Liver (tissue), 9 donors: ENCODE data around the gene KCNMB1. TPM values are rescaled to one million over a fixed set of nuclear protein-coding genes. Genes with fewer than 3 reads are reported as not detected.

Experiments
- DNase-seq: peaks from one replicate; pipeline ENCODE4 v3.0.0-alpha.2; 2017; ENCODE audit warnings: low spot score
- H3K27ac ChIP-seq, 2 donors: one replicate each; pipeline ENCODE4 v1.7.0; 2013; ENCODE audit warnings: inconsistent platforms in 2 of 2, low read length in 2 of 2, control low read depth in 1 of 2, low read depth in 1 of 2, mild to moderate bottlenecking in 1 of 2
- H3K27me3 ChIP-seq, 4 donors: one replicate each; pipeline versions ENCODE4 v1.6.1 to v1.7.0; 2013; ENCODE audit warnings: low read length in 3 of 4, inconsistent platforms in 1 of 4, mild to moderate bottlenecking in 1 of 4, moderate library complexity in 1 of 4; ENCODE audit not compliant: control insufficient read depth in 4 of 4, insufficient read depth in 4 of 4
- H3K36me3 ChIP-seq, 4 donors: one replicate each; pipeline versions ENCODE4 v1.6.1 to v1.7.0; 2013; ENCODE audit warnings: low read length in 3 of 4, mild to moderate bottlenecking in 3 of 4, low read depth in 1 of 4, moderate library complexity in 1 of 4; ENCODE audit not compliant: control insufficient read depth in 4 of 4, insufficient read depth in 3 of 4
- H3K4me1 ChIP-seq, 4 donors: one replicate each; pipeline versions ENCODE4 v1.6.1 to v1.7.0; 2013; ENCODE audit warnings: low read length in 3 of 4, mild to moderate bottlenecking in 3 of 4, moderate library complexity in 1 of 4; ENCODE audit not compliant: control insufficient read depth in 4 of 4, insufficient read depth in 4 of 4
- H3K4me3 ChIP-seq, 3 donors: one replicate each; pipeline versions ENCODE4 v1.6.1 to v1.7.0; 2013; ENCODE audit warnings: low read length in 3 of 3, control low read depth in 1 of 3, low read depth in 1 of 3, mild to moderate bottlenecking in 1 of 3
- H3K9ac ChIP-seq, 2 donors: one replicate each; pipeline ENCODE4 v1.7.0; 2013; ENCODE audit warnings: low read length in 2 of 2, mild to moderate bottlenecking in 2 of 2, moderate library complexity in 2 of 2, control low read depth in 1 of 2, low read depth in 1 of 2
- H3K9me3 ChIP-seq, 4 donors: one replicate each; pipeline versions ENCODE4 v1.6.1 to v1.7.0; 2013; ENCODE audit warnings: low read length in 3 of 4; ENCODE audit not compliant: control insufficient read depth in 4 of 4
- EGR1 ChIP-seq, 2 donors: IDR thresholded peaks; 2 replicates each; pipeline ENCODE4 v1.6.1; 2016 to 2018; ENCODE audit warnings: antibody characterized with exemption in 2 of 2, low read depth in 2 of 2
- FOXA1 ChIP-seq: IDR thresholded peaks from 2 replicates; pipeline ENCODE4 v1.6.1; 2016; ENCODE audit warnings: antibody characterized with exemption
- FOXA2 ChIP-seq: IDR thresholded peaks from 2 replicates; pipeline ENCODE4 v1.6.1; 2016; ENCODE audit warnings: antibody characterized with exemption
- GABPA ChIP-seq, 2 donors: IDR thresholded peaks in 1 of 2; conservative IDR thresholded peaks in 1 of 2; 2 replicates each; pipeline ENCODE4 v1.6.1; 2016; ENCODE audit warnings: antibody characterized with exemption in 2 of 2, mild to moderate bottlenecking in 1 of 2, moderate library complexity in 1 of 2
- HNF4A ChIP-seq, 2 donors: conservative IDR thresholded peaks; 2 replicates each; pipeline ENCODE4 v1.6.1; 2016; ENCODE audit warnings: antibody characterized with exemption in 2 of 2, mild to moderate bottlenecking in 2 of 2
- HNF4G ChIP-seq: IDR thresholded peaks from 2 replicates; pipeline ENCODE4 v1.6.1; 2016; ENCODE audit warnings: antibody characterized with exemption
- JUND ChIP-seq, 2 donors: IDR thresholded peaks; 2 replicates each; pipeline ENCODE4 v1.6.1; 2016; ENCODE audit warnings: antibody characterized with exemption in 2 of 2
- NR2F2 ChIP-seq: IDR thresholded peaks from 2 replicates; pipeline ENCODE4 v1.6.1; 2016; ENCODE audit warnings: antibody characterized with exemption
- RAD21 ChIP-seq, 2 donors: IDR thresholded peaks; 2 replicates each; pipeline ENCODE4 v1.6.1; 2016; ENCODE audit warnings: antibody characterized with exemption in 2 of 2, mild to moderate bottlenecking in 2 of 2
- RXRA ChIP-seq, 2 donors: IDR thresholded peaks; 2 replicates each; pipeline ENCODE4 v1.6.1; 2017 to 2018; ENCODE audit warnings: antibody characterized with exemption in 2 of 2, mild to moderate bottlenecking in 1 of 2
- SP1 ChIP-seq: IDR thresholded peaks from 2 replicates; pipeline ENCODE4 v1.6.1; 2018; ENCODE audit warnings: antibody characterized with exemption, mild to moderate bottlenecking
- TAF1 ChIP-seq: conservative IDR thresholded peaks from 2 replicates; pipeline ENCODE4 v1.6.1; 2016; ENCODE audit warnings: antibody characterized with exemption, mild to moderate bottlenecking
- YY1 ChIP-seq: IDR thresholded peaks from 2 replicates; pipeline ENCODE4 v1.6.1; 2016; ENCODE audit warnings: antibody characterized with exemption, mild to moderate bottlenecking
- WGBS: extraction: QIAGEN DNeasy Blood & Tissue Kit; methylation state at CpG from one replicate; pipeline ENCODE4 v1.1.7; 2013; 5-methylcytosine and 5-hydroxymethylcytosine counted together
- polyA plus RNA-seq, 2 donors: library from polyadenylated mRNA; stranded (reverse) in 1 of 2; unstranded in 1 of 2; fragments of 200-250 nt in 1 of 2; fragments of >200 nt in 1 of 2; fragmentation: Nextera tagmentation in 1 of 2; extraction: Ambion mirVana in 1 of 2; gene quantifications; one replicate each; pipeline versions ENCODE4 v1.2.1 to v1.2.3, GENCODE V29; 2013 to 2015
- total RNA-seq, 2 donors: library from RNA; depleted of rRNA; stranded (reverse); fragments of >200 nt; gene quantifications; one replicate each; pipeline ENCODE4 v1.2.3, GENCODE V29; 2014
- TF ChIP-seq, protein P1 (sequence below): IDR thresholded peaks from 2 replicates; pipeline ENCODE4 v1.6.1; 2016; ENCODE audit warnings: antibody characterized with exemption
- TF ChIP-seq, protein P2 (sequence below): IDR thresholded peaks from 2 replicates; pipeline ENCODE4 v1.6.1; 2016; ENCODE audit warnings: antibody characterized with exemption
- TF ChIP-seq, protein P3 (sequence below): IDR thresholded peaks from 2 replicates; pipeline ENCODE4 v1.6.1; 2016; ENCODE audit warnings: antibody characterized with exemption
- TF ChIP-seq, protein P4 (sequence below): IDR thresholded peaks from 2 replicates; pipeline ENCODE4 v1.6.1; 2016; ENCODE audit warnings: antibody characterized with exemption, mild to moderate bottlenecking
- TF ChIP-seq, protein P5 (sequence below): fragments of 150-350 bp; IDR thresholded peaks from 2 replicates; pipeline ENCODE4 v1.5.1; 2017; ENCODE audit warnings: improper control_type of control experiment, low read depth, low read length; ENCODE audit not compliant: missing input control
- donor health status: healthy.
- donor health status: healthy.
- donor health status: healthy.
- donor health status: healthy.
- donor health status: healthy.

KCNMB1 gene
- total and polyA plus RNA-seq, 4 donors, result 0.04 to 0.31 (median 0.20) TPM

DNA sequence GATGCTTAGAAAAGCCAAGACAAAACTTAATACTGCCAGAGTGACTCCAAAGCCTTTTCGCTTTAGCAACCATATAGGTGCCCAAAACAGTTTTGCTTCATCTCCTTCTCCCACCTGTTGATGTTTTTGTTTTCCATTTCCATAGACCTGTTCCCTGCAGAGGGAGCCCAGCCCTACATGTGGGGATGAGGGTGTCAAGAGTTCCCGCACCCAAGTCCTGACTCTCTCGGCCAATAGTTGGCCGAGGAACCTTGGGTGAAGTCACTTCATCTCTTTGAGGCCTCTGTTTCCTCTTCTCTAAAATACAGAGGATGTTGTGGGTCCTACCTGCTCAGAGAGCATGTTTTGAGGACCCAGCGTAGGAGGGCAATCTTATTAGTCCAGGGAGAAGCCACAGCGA, 53.1 kb downstream of the KCNMB1 start:
- no peak overlapping the region for H3K4me3 ChIP-seq
- no peak overlapping the region for H3K9ac ChIP-seq
- no peak for DNase-seq
- TF ChIP-seq, protein P1, sequence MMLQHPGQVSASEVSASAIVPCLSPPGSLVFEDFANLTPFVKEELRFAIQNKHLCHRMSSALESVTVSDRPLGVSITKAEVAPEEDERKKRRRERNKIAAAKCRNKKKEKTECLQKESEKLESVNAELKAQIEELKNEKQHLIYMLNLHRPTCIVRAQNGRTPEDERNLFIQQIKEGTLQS, result no peak
- no peak for TF ChIP-seq FOXA2
- TF ChIP-seq YY1, result no peak
- TF ChIP-seq, protein P2, sequence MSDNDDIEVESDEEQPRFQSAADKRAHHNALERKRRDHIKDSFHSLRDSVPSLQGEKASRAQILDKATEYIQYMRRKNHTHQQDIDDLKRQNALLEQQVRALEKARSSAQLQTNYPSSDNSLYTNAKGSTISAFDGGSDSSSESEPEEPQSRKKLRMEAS, result no peak
- TF ChIP-seq NR2F2, result no peak
- TF ChIP-seq TAF1, result no peak
- no peak for TF ChIP-seq FOXA1
- TF ChIP-seq, protein P3, sequence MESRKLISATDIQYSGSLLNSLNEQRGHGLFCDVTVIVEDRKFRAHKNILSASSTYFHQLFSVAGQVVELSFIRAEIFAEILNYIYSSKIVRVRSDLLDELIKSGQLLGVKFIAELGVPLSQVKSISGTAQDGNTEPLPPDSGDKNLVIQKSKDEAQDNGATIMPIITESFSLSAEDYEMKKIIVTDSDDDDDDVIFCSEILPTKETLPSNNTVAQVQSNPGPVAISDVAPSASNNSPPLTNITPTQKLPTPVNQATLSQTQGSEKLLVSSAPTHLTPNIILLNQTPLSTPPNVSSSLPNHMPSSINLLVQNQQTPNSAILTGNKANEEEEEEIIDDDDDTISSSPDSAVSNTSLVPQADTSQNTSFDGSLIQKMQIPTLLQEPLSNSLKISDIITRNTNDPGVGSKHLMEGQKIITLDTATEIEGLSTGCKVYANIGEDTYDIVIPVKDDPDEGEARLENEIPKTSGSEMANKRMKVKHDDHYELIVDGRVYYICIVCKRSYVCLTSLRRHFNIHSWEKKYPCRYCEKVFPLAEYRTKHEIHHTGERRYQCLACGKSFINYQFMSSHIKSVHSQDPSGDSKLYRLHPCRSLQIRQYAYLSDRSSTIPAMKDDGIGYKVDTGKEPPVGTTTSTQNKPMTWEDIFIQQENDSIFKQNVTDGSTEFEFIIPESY, result no peak
- TF ChIP-seq JUND (IDR thresholded peaks at IDR 0.05), result no peak
- TF ChIP-seq HNF4G, result no peak
- TF ChIP-seq SP1, result no peak
- TF ChIP-seq RXRA (IDR thresholded peaks at IDR 0.05), result no peak
- TF ChIP-seq, protein P4, sequence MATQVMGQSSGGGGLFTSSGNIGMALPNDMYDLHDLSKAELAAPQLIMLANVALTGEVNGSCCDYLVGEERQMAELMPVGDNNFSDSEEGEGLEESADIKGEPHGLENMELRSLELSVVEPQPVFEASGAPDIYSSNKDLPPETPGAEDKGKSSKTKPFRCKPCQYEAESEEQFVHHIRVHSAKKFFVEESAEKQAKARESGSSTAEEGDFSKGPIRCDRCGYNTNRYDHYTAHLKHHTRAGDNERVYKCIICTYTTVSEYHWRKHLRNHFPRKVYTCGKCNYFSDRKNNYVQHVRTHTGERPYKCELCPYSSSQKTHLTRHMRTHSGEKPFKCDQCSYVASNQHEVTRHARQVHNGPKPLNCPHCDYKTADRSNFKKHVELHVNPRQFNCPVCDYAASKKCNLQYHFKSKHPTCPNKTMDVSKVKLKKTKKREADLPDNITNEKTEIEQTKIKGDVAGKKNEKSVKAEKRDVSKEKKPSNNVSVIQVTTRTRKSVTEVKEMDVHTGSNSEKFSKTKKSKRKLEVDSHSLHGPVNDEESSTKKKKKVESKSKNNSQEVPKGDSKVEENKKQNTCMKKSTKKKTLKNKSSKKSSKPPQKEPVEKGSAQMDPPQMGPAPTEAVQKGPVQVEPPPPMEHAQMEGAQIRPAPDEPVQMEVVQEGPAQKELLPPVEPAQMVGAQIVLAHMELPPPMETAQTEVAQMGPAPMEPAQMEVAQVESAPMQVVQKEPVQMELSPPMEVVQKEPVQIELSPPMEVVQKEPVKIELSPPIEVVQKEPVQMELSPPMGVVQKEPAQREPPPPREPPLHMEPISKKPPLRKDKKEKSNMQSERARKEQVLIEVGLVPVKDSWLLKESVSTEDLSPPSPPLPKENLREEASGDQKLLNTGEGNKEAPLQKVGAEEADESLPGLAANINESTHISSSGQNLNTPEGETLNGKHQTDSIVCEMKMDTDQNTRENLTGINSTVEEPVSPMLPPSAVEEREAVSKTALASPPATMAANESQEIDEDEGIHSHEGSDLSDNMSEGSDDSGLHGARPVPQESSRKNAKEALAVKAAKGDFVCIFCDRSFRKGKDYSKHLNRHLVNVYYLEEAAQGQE, result no peak
- no peak for TF ChIP-seq RAD21 (IDR thresholded peaks at IDR 0.05)
- TF ChIP-seq, protein P5, sequence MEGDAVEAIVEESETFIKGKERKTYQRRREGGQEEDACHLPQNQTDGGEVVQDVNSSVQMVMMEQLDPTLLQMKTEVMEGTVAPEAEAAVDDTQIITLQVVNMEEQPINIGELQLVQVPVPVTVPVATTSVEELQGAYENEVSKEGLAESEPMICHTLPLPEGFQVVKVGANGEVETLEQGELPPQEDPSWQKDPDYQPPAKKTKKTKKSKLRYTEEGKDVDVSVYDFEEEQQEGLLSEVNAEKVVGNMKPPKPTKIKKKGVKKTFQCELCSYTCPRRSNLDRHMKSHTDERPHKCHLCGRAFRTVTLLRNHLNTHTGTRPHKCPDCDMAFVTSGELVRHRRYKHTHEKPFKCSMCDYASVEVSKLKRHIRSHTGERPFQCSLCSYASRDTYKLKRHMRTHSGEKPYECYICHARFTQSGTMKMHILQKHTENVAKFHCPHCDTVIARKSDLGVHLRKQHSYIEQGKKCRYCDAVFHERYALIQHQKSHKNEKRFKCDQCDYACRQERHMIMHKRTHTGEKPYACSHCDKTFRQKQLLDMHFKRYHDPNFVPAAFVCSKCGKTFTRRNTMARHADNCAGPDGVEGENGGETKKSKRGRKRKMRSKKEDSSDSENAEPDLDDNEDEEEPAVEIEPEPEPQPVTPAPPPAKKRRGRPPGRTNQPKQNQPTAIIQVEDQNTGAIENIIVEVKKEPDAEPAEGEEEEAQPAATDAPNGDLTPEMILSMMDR, result no peak
- no peak for TF ChIP-seq EGR1 (IDR thresholded peaks at IDR 0.05; ENCODE audit: low read depth in 2 of 2)
- TF ChIP-seq HNF4A (conservative IDR thresholded peaks at IDR 0.05), result no peak
- TF ChIP-seq GABPA (IDR thresholded peaks at IDR 0.05 in 1 of 2, conservative IDR thresholded peaks at IDR 0.05 in 1 of 2), result no peak
- no peaks in the 10 kb centered on the region for H3K27me3 ChIP-seq
- H3K9me3 ChIP-seq, result no peaks in the 10 kb centered on the region
- WGBS, result 83% methylated on average over 6 of the region's 6 CpGs
- H3K36me3 ChIP-seq, result no peaks in the 10 kb centered on the region
- H3K27ac ChIP-seq, result no peak overlapping the region
- peaks cover 0 to 2% (median 0%) of the 10 kb centered on the region in 4 donors for H3K4me1 ChIP-seq
